Measurements from ENCODE around the gene RNF144A.

DNA sequence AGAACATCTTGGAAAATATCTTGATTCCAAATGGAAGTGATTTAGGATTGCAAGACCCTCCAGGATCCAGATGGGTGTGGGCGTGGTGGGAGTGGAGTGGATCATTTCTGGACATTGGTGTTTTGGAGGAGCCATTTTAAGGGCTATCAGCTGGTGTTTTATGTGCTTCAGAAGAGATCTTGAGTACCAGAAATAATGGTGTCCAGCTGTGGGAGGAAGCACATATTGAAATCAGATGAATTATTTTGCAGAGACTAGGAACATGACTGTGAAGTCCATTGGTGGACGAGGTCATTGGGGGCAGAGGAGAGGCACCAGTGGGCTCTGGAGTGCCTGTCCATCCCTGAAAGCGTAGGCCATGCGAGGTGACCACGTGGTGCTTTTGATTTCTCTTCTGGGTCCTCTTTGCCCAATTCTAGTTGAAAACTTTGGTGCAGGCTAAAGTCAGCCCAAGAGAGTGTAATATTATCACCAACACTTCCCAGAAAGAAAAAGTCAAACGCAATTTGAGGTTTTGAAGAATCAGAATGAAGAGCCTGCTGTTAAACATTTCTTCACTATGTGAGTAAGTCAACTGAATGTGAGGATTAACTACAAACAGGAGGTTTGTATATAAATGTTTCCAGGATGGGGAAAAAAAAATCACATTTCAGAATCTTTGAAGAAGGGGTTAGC is 31.6 kb downstream of the RNF144A start:
- TF ChIP-seq, protein P1, sequence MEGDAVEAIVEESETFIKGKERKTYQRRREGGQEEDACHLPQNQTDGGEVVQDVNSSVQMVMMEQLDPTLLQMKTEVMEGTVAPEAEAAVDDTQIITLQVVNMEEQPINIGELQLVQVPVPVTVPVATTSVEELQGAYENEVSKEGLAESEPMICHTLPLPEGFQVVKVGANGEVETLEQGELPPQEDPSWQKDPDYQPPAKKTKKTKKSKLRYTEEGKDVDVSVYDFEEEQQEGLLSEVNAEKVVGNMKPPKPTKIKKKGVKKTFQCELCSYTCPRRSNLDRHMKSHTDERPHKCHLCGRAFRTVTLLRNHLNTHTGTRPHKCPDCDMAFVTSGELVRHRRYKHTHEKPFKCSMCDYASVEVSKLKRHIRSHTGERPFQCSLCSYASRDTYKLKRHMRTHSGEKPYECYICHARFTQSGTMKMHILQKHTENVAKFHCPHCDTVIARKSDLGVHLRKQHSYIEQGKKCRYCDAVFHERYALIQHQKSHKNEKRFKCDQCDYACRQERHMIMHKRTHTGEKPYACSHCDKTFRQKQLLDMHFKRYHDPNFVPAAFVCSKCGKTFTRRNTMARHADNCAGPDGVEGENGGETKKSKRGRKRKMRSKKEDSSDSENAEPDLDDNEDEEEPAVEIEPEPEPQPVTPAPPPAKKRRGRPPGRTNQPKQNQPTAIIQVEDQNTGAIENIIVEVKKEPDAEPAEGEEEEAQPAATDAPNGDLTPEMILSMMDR (conservative IDR thresholded peaks at IDR 0.05 in 1 of 2, IDR thresholded peaks at IDR 0.05 in 1 of 2; ENCODE audit: low read depth in 1 of 2, low read length in 2 of 2) = no peak
- TF ChIP-seq EZH2 (IDR thresholded peaks at IDR 0.05; ENCODE audit: low read length, missing control alignments) = no peak
